ENCODE measurements around the gene CDK2.

Gene CDK2

GRCh38 chr12:55957106-55957859, 9.3 kb upstream of the CDK2 start:
- H3K4me3 ChIP-seq (ENCODE audit: low read depth, low read length): no peak overlapping the region
- no peak for TF ChIP-seq CTCF (IDR thresholded peaks at IDR 0.05; ENCODE audit: low read depth, low read length)

GRCh38 chr12:55963760-55964159, 2.9 kb upstream of the CDK2 start:
- no peak for TF ChIP-seq CTCF (IDR thresholded peaks at IDR 0.05; ENCODE audit: low read depth, low read length)
- no peak overlapping the region for H3K4me3 ChIP-seq (ENCODE audit: low read depth, low read length)

GRCh38 chr12:55965240-55965639, 1.4 kb upstream of the CDK2 start:
- TF ChIP-seq CTCF (IDR thresholded peaks at IDR 0.05; ENCODE audit: low read depth, low read length): no peak
- H3K4me3 ChIP-seq (ENCODE audit: low read depth, low read length): no peak overlapping the region

GRCh38 chr12:55965941-55966407, 656 bp upstream of the CDK2 start, which contains the start of gene PMEL:
TSS of gene PMEL (minus strand) at chr12:55966042. CDS start at chr12:55966011, 31 bp downstream.
- no peak for TF ChIP-seq CTCF (IDR thresholded peaks at IDR 0.05; ENCODE audit: low read depth, low read length)

GRCh38 chr12:55969356-55969755, 2.7 kb downstream of the CDK2 start:
- no peak overlapping the region for H3K4me3 ChIP-seq (ENCODE audit: low read depth, low read length)
- TF ChIP-seq CTCF (IDR thresholded peaks at IDR 0.05; ENCODE audit: low read depth, low read length): no peak

More at GRCh38 chr12:55965941-55966407, 656 bp upstream of the CDK2 start, which contains the start of gene PMEL:
- peak within 1 kb of the TSS; percentile 68 for H3K4me3 ChIP-seq (ENCODE audit: low read depth, low read length)

GRCh38 chr12:55970775-55971174, 4.1 kb downstream of the CDK2 start:
- no peak for TF ChIP-seq CTCF (IDR thresholded peaks at IDR 0.05; ENCODE audit: low read depth, low read length)
- no peak overlapping the region for H3K4me3 ChIP-seq (ENCODE audit: low read depth, low read length)

GRCh38 chr12:55972042-55972441, 5.4 kb downstream of the CDK2 start:
- H3K4me3 ChIP-seq (ENCODE audit: low read depth, low read length): peak overlapping the region; percentile 67; the same call in 1 of the 2 replicates
- TF ChIP-seq CTCF (IDR thresholded peaks at IDR 0.05; ENCODE audit: low read depth, low read length): no peak
